Measurements from ENCODE around the gene TTC3.
"Not testable (repeated sequence)": the region's sequence is repeated elsewhere in the genome, so short reads cannot be mapped to it uniquely, and the experiment has no call there.

The TTC3 gene

GRCh38 chr21:37100316-37100715 lies 27.3 kb downstream of the TTC3 start:
- DNase-seq = peak; percentile 11 to 44

GRCh38 chr21:37101384-37101783 lies 28.3 kb downstream of the TTC3 start:
- peak in 1 of 2 experiments; percentile 10 for DNase-seq

GRCh38 chr21:37102746-37103145 lies 29.7 kb downstream of the TTC3 start:
- not testable (repeated sequence) for DNase-seq

GRCh38 chr21:37106998-37107397 lies 33.9 kb downstream of the TTC3 start:
- DNase-seq = no peak

- not testable (repeated sequence) for DNase-seq
Observed at GRCh38 chr21:37111029-37111428, 38.0 kb downstream of the TTC3 start.

- DNase-seq = not testable (repeated sequence)
Observed at GRCh38 chr21:37114301-37114700, 41.2 kb downstream of the TTC3 start.

- DNase-seq = not testable (repeated sequence)
Observed at GRCh38 chr21:37116459-37116858, 43.4 kb downstream of the TTC3 start.

GRCh38 chr21:37117204-37117603 lies 44.1 kb downstream of the TTC3 start:
- DNase-seq = no peak

- no peak for DNase-seq
Observed at GRCh38 chr21:37118187-37118826, 45.3 kb downstream of the TTC3 start.

- DNase-seq = peak in 1 of 2 experiments; percentile 1
Observed at GRCh38 chr21:37119421-37120218, 46.6 kb downstream of the TTC3 start.

DNA sequence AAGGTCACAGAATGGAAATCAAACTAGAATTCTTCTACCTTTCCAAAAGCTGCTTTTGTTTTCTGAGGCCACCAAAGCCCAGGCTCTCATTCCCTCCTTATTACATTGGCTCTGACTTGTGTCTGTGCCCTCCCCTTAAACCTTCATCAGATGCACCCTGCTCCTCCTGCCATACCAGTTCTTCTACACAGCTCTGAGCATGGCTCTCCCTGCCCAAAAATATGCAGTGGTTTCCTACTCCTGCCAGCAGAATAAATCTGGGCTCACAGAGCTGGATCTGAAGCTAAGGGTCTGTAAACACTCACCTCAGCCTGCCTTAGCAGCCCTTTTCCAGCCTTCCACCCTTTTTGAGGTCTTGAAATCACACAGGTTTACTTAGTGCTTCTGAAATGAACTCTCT lies 55.0 kb downstream of the TTC3 start:
- no peak for DNase-seq

GRCh38 chr21:37130971-37131370 lies 57.9 kb downstream of the TTC3 start:
- no peak for DNase-seq

GRCh38 chr21:37136261-37136660 lies 63.2 kb downstream of the TTC3 start:
- DNase-seq = no peak

DNA sequence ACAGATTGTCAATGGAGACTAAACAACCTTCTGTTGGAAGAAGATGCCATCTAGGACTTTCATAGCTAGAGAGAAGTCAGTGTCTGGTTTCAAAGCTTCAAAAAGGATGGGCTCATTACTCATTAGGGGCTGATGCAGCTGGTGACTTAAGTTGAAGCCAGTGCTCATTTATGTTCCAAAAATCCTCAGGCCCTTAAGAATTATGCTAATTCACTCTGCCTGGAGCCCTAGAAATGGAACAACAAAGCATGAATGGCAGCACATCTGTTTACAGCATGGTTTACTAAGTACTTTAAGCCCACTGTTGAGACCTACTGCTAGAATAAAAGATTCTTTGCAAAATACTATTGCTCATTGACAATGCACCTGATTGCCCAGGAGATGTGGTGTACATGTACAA lies 63.7 kb downstream of the TTC3 start:
- DNase-seq = no peak

DNA sequence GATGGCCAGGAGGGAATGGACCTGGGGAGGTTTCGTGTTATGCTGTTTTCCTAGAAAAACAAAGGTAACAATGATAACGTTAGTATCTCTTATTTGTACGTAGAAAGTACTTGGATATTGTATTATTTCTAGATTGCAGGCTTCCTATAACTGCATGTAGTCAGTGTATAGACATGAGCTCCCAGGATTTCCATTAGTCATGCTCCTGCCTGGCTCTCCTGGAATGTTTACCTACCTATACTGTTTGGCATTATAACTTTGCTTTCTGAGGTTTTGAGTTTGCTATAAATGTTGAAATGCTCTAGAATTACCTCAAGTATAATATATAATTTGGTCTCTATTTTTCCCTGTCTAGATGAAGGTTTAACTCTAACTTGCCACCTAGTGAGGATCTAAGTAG lies 66.1 kb downstream of the TTC3 start:
- no peak for DNase-seq

DNA sequence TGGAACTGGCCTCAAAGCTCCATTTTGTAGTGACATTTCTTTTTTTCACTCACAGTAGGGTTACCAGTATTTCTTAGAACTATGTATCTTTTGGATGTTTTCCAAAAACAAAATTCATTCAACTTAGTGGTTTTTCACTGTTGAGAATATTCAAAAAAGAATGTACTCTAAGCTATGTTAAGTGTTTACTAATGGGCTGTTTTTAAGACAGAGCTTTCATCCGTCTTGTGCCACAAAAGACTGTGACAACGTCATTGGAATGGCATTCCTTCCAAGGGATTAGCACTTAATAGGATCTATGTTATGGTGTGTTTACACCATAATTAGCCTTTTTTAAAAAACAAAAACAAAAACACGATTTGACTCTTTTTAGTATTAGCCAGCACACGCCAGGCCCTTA lies 66.8 kb downstream of the TTC3 start:
- DNase-seq = no peak

- not testable (repeated sequence) for DNase-seq
Observed at GRCh38 chr21:37143392-37143791, 70.3 kb downstream of the TTC3 start.

GRCh38 chr21:37145635-37146111 lies 72.6 kb downstream of the TTC3 start:
- peak in 1 of 2 experiments; percentile 21 for DNase-seq

GRCh38 chr21:37146320-37147235 lies 73.5 kb downstream of the TTC3 start:
- DNase-seq = no peak

DNA sequence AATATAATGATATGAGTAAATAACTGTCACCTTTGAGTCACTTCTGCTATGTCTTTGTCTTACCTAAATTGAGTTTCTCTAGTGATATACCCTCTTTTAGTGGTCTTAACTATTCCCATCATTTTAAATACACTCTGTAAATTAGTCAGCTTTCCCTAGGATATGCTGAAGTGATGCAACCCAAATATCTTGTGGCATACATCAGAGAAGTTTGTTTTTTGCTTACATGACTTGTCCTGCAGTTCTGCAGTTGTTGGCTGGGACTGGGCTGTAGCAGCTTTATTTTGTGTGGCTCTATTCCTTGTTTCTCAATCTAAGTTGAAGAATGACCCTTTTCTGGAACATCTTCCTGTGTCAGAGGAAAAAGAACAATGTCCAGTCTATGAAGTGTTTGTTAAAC lies 76.4 kb downstream of the TTC3 start:
- no peak for DNase-seq

- DNase-seq = no peak
Observed at GRCh38 chr21:37153196-37153934, 80.3 kb downstream of the TTC3 start.

GRCh38 chr21:37153935-37154350 lies 80.9 kb downstream of the TTC3 start:
- no peak for DNase-seq

Measured in Kasumi-1 (cell line).